ENCODE data around the gene ACOXL. TPM values are rescaled to one million over a fixed set of nuclear protein-coding genes. Genes with fewer than 3 reads are reported as not detected.

The ACOXL gene
- polyA plus RNA-seq, 3 donors = 0.35 TPM; not detected in 2

DNA sequence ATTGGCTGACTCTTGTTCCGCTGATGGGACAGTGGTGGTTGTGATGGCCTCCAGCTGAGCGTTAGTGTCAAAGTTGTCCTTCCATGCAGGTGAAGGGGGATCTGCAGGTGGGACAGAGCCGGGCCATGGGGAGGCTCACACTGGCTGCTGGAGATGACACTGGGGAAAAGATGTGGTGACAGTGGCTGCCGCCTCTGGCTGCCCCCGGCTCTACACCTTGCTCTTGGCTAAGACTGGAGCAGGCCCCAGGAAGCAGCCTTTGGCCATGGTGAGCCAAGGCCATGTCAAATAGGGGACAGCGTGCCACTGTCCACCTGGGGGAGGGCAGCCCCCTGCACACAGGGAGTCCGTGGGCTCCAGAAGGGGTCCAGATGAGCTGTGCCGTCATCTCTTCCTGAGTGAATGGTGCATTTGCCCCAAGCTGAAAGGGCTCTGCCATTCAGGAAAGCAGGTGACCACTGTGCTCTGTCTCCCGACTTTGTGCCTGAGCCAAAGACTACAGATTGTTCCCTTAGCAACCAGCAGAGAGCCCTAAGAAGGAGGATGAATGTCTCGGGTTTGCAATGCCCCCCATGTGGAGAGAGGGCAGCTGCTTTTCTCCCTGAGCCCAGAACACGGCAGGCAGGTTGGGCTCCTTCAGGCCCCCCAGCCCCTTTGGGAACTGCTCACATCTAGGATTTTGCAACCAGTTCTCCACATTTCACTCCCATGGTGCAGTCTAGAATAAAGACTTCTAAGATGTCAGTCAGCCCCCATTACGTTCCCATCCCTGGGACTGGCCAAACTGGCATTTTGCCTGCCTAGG, 309.2 kb downstream of the ACOXL start:
- no peak for DNase-seq

GRCh38 chr2:111042261-111042660, 309.9 kb downstream of the ACOXL start:
- intact Hi-C loops (cut with micrococcal nuclease) = no loop called here
- H3K9me3 Mint-ChIP-seq = peaks cover 12 to 18% (median 14%) of the 10 kb centered on the region in 7 donors
- H3K27ac Mint-ChIP-seq = peak overlapping the region in 1 of 7 donors; percentile 76

More for the DNA sequence above, 309.2 kb downstream of the ACOXL start:
- H4K20me1 ChIP-seq (ENCODE audit: insufficient read depth, low read length) = no peaks in the 10 kb centered on the region
- H3K79me2 ChIP-seq (ENCODE audit: insufficient read depth, low read length) = no peaks in the 10 kb centered on the region
- no peak overlapping the region for H3K9ac ChIP-seq (ENCODE audit: insufficient read depth, low read length, poor library complexity, severe bottlenecking)
- H3K4me3 Mint-ChIP-seq = no peak overlapping the region
- H3K27me3 ChIP-seq (ENCODE audit: control insufficient read depth in 2 of 2, insufficient read depth in 2 of 2, low read length in 2 of 2) = no peaks in the 10 kb centered on the region
- H3K4me1 Mint-ChIP-seq = peaks cover 39% of the 10 kb centered on the region
- WGBS (ENCODE audit: insufficient coverage) = 94% methylated on average over 9 of the region's 12 CpGs
- H3K36me3 Mint-ChIP-seq = peaks cover 6 to 10% of the 10 kb centered on the region in 2 donors
- no peaks in the 10 kb centered on the region for H3K36me3 ChIP-seq (replicated peaks in 1 of 2; ENCODE audit: control insufficient read depth in 1 of 2, insufficient read depth in 2 of 2, low read length in 2 of 2)
- H3K9me3 Mint-ChIP-seq = peaks cover 7 to 13% (median 11%) of the 10 kb centered on the region in 7 donors
- TF ChIP-seq, protein P1, sequence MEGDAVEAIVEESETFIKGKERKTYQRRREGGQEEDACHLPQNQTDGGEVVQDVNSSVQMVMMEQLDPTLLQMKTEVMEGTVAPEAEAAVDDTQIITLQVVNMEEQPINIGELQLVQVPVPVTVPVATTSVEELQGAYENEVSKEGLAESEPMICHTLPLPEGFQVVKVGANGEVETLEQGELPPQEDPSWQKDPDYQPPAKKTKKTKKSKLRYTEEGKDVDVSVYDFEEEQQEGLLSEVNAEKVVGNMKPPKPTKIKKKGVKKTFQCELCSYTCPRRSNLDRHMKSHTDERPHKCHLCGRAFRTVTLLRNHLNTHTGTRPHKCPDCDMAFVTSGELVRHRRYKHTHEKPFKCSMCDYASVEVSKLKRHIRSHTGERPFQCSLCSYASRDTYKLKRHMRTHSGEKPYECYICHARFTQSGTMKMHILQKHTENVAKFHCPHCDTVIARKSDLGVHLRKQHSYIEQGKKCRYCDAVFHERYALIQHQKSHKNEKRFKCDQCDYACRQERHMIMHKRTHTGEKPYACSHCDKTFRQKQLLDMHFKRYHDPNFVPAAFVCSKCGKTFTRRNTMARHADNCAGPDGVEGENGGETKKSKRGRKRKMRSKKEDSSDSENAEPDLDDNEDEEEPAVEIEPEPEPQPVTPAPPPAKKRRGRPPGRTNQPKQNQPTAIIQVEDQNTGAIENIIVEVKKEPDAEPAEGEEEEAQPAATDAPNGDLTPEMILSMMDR (IDR thresholded peaks at IDR 0.05) = no peak
- peaks cover 1 to 7% (median 2%) of the 10 kb centered on the region in 3 donors for H3K27me3 Mint-ChIP-seq (ENCODE audit: low read depth in 3 of 3)
- peak overlapping the region in 2 of 7 donors; percentile 8 to 38 for H3K27ac Mint-ChIP-seq
- no peak overlapping the region for H2AFZ ChIP-seq (ENCODE audit: insufficient read depth, low read depth, low read length, poor library complexity, severe bottlenecking)
- intact Hi-C loops (cut with micrococcal nuclease) = no loop called here
- H3K4me3 ChIP-seq (replicated peaks in 1 of 3; ENCODE audit: low read depth in 2 of 3, low read length in 3 of 3) = no peak overlapping the region
- no peak overlapping the region for H3K4me2 ChIP-seq (replicated peaks; ENCODE audit: extremely low read depth, low read length, poor library complexity, severe bottlenecking)
- H3K27ac ChIP-seq (ENCODE audit: low read depth in 1 of 2, low read length in 2 of 2) = no peak overlapping the region
- peaks cover 27 to 34% of the 10 kb centered on the region in 2 donors for H3K4me1 ChIP-seq (ENCODE audit: control insufficient read depth in 1 of 2, insufficient read depth in 2 of 2, low read length in 2 of 2)
- H3K9me3 ChIP-seq (replicated peaks in 1 of 2; ENCODE audit: control insufficient read depth in 1 of 2, insufficient read depth in 1 of 2, low read length in 2 of 2) = peaks cover 6 to 11% of the 10 kb centered on the region in 2 donors

More at GRCh38 chr2:111042261-111042660, 309.9 kb downstream of the ACOXL start:
- H3K4me3 ChIP-seq (replicated peaks in 1 of 3; ENCODE audit: low read depth in 2 of 3, low read length in 3 of 3) = no peak overlapping the region
- H3K36me3 ChIP-seq (replicated peaks in 1 of 2; ENCODE audit: control insufficient read depth in 1 of 2, insufficient read depth in 2 of 2, low read length in 2 of 2) = no peaks in the 10 kb centered on the region
- no peaks in the 10 kb centered on the region for H4K20me1 ChIP-seq (ENCODE audit: insufficient read depth, low read length)
- no peak overlapping the region for H3K27ac ChIP-seq (ENCODE audit: low read depth in 1 of 2, low read length in 2 of 2)
- Mint-ChIP-seq H3K27me3 (ENCODE audit: low read depth in 3 of 3) (peaks cover 1 to 12% (median 4%) of the 10 kb centered on the region in 3 donors), H3K4me3 (no peak overlapping the region), H3K36me3 (peaks cover 6 to 16% of the 10 kb centered on the region in 2 donors), H3K4me1 (peaks cover 33% of the 10 kb centered on the region)
- peaks cover 10 to 14% of the 10 kb centered on the region in 2 donors for H3K9me3 ChIP-seq (replicated peaks in 1 of 2; ENCODE audit: control insufficient read depth in 1 of 2, insufficient read depth in 1 of 2, low read length in 2 of 2)
- no peak for DNase-seq
- TF ChIP-seq, protein P1 (IDR thresholded peaks at IDR 0.05) = no peak
- no peak overlapping the region for H2AFZ ChIP-seq (ENCODE audit: insufficient read depth, low read depth, low read length, poor library complexity, severe bottlenecking)
- no peaks in the 10 kb centered on the region for H3K79me2 ChIP-seq (ENCODE audit: insufficient read depth, low read length)
- no peak overlapping the region for H3K9ac ChIP-seq (ENCODE audit: insufficient read depth, low read length, poor library complexity, severe bottlenecking)
- peaks cover 20 to 27% of the 10 kb centered on the region in 2 donors for H3K4me1 ChIP-seq (ENCODE audit: control insufficient read depth in 1 of 2, insufficient read depth in 2 of 2, low read length in 2 of 2)
- no peak overlapping the region for H3K4me2 ChIP-seq (replicated peaks; ENCODE audit: extremely low read depth, low read length, poor library complexity, severe bottlenecking)
- H3K27me3 ChIP-seq (ENCODE audit: control insufficient read depth in 2 of 2, insufficient read depth in 2 of 2, low read length in 2 of 2) = no peaks in the 10 kb centered on the region
- WGBS (ENCODE audit: insufficient coverage) = 98% methylated on average over 6 of the region's 6 CpGs
